Neural crest cell (in vitro differentiated cells): ENCODE results near the gene TRIM2. TPM values are rescaled to one million over a fixed set of nuclear protein-coding genes. Genes with fewer than 3 reads are reported as not detected.
A peak's percentile ranks its signal among the peaks of the same experiment; 100 is the strongest.

Experiments
- DNase-seq: peaks from one replicate; pipeline ENCODE4 v3.0.0; 2021; ENCODE audit warnings: low read depth, mixed read lengths, low spot score
- H3K27ac Mint-ChIP-seq: one replicate; pipeline ENCODE4 v1.8.0; 2021; ENCODE audit warnings: mild to moderate bottlenecking, mixed read lengths; ENCODE audit not compliant: unreplicated experiment
- H3K27me3 Mint-ChIP-seq: 2 replicates; pipeline ENCODE4 v1.8.0; 2021; ENCODE audit warnings: low read depth, mild to moderate bottlenecking, mixed read lengths
- H3K36me3 Mint-ChIP-seq: 2 replicates; pipeline ENCODE4 v1.8.0; 2021; ENCODE audit warnings: low read depth, mild to moderate bottlenecking, mixed read lengths
- H3K4me1 Mint-ChIP-seq: 2 replicates; pipeline ENCODE4 v1.8.0; 2021; ENCODE audit warnings: mixed read lengths
- H3K4me3 Mint-ChIP-seq: one replicate; pipeline ENCODE4 v1.8.0; 2021; ENCODE audit warnings: mild to moderate bottlenecking, mixed read lengths
- H3K9me3 Mint-ChIP-seq: 2 replicates; pipeline ENCODE4 v1.8.0; 2021; ENCODE audit warnings: mixed read lengths
- total RNA-seq: library from RNA; stranded (reverse); gene quantifications from 2 replicates; pipeline ENCODE4 v1.2.1, GENCODE V29; 2021
- TF ChIP-seq, protein P1 (sequence below): fragments of 200-600 bp; sonication (generic); conservative IDR thresholded peaks from 2 replicates; pipeline ENCODE4 v1.5.0; 2021; ENCODE audit warnings: antibody characterized with exemption, mild to moderate bottlenecking

Gene TRIM2
- total RNA-seq, 1 donor from 2014 or later = 105 TPM

DNA sequence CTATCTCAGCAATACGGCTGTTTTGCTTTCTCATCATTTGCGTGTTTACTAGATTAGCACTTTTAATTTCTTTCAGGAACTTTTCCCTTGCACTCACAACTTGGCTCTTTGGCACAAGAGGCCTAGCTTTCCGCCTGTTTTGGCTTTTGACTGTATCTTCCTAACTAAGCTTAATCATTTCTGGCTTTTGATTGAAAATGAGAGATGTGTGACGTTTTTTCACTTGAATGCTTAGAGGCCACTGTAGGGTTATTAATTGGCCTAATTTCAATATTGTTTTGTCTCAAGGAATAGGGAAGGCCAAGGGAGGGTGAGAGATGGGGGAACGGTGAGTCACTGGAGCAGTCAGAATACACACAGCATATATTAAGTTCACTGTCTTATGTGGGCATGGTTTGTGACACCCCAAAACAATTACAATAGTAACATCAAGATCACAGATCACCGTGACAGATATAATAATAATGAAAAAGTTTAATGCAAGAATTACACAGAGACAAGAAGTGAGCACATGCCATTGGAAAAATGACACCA, 167.5 kb downstream of the TRIM2 start:
- TF ChIP-seq, protein P1, sequence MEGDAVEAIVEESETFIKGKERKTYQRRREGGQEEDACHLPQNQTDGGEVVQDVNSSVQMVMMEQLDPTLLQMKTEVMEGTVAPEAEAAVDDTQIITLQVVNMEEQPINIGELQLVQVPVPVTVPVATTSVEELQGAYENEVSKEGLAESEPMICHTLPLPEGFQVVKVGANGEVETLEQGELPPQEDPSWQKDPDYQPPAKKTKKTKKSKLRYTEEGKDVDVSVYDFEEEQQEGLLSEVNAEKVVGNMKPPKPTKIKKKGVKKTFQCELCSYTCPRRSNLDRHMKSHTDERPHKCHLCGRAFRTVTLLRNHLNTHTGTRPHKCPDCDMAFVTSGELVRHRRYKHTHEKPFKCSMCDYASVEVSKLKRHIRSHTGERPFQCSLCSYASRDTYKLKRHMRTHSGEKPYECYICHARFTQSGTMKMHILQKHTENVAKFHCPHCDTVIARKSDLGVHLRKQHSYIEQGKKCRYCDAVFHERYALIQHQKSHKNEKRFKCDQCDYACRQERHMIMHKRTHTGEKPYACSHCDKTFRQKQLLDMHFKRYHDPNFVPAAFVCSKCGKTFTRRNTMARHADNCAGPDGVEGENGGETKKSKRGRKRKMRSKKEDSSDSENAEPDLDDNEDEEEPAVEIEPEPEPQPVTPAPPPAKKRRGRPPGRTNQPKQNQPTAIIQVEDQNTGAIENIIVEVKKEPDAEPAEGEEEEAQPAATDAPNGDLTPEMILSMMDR = no peak
- Mint-ChIP-seq H3K4me1 (no peaks in the 10 kb centered on the region), H3K27ac (no peak overlapping the region), H3K9me3 (peaks cover 18% of the 10 kb centered on the region), H3K27me3 (no peaks in the 10 kb centered on the region), H3K36me3 (peaks cover 48% of the 10 kb centered on the region), H3K4me3 (no peak overlapping the region)
- no peak for DNase-seq

DNA sequence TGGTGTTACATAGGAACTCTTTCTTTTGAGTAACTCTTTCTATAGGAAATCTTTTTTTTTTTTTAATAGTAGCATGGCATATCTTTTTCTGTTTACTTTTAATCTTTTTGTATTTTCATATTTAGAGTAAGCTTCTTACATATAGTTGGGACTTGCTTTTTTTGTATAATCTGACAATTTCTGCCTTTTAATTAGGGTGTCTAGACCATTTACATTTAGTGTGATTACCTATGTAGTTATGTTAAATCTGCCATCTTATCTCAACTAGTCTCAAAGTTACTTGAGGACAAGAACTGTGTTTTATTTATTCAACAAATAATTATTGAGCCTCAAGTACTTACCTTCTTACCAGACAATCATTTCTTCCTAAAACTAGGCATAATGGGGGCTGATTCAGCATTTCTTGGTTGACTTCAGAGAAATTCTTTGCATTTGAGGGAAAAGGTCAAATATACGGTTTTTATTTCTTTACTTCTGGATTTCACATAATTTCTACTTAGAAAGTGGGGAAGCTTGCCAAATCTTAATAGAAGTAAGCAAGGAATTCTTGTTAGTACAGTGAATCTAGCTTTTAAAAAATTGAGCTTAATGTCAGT, 168.8 kb downstream of the TRIM2 start:
- Mint-ChIP-seq H3K36me3 (peaks cover 42% of the 10 kb centered on the region), H3K27ac (no peak overlapping the region)

DNA sequence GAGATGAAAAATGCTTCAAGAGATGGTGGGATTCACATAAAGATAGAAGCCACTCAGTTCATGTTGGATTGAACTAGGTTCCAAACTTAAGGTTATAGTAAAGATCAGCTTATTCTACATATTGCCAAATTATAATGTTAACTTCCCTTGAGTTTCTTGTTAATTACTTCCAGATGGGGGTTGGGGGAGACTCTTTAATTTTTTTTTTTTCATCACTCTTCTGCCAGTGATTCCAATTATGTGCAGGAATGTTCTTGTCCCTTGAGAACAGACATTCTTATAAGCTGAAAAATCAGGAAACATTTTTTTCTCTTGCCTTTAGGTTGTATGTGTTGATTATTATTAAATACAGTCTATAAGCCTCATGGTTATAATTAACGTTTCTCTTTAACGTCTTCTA, 170.2 kb downstream of the TRIM2 start:
- no peak overlapping the region for H3K4me3 Mint-ChIP-seq
- peaks cover 38% of the 10 kb centered on the region for H3K36me3 Mint-ChIP-seq
- H3K27me3 Mint-ChIP-seq = no peaks in the 10 kb centered on the region
- no peak for DNase-seq
- no peak overlapping the region for H3K27ac Mint-ChIP-seq
- H3K4me1 Mint-ChIP-seq = no peaks in the 10 kb centered on the region
- TF ChIP-seq, protein P1 = no peak
- H3K9me3 Mint-ChIP-seq = peaks cover 18% of the 10 kb centered on the region

More for the DNA sequence above, 168.8 kb downstream of the TRIM2 start:
- peaks cover 18% of the 10 kb centered on the region for H3K9me3 Mint-ChIP-seq
- TF ChIP-seq, protein P1 = no peak
- no peaks in the 10 kb centered on the region for H3K4me1 Mint-ChIP-seq
- DNase-seq = no peak
- H3K27me3 Mint-ChIP-seq = no peaks in the 10 kb centered on the region
- H3K4me3 Mint-ChIP-seq = no peak overlapping the region

DNA sequence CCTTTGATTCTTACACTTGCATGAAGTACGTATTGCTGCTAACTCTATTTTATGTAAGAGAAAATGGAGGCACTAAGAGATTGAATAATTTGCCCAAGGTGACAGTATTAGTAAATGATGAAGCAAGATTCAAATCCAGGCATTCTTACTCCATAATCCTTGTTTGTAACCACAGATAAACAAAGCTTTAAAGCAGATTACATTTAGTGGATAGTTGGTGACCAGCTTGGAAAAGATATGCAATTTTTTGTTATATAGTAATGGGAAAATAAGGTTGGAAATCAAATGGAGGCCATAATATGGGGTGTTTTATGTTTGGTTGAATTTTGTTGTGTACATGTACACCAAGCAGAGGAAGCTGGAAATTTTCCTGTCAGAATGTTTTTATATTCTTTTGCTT, 171.1 kb downstream of the TRIM2 start:
- Mint-ChIP-seq H3K36me3 (peaks cover 38% of the 10 kb centered on the region), H3K27ac (no peak overlapping the region), H3K4me1 (no peaks in the 10 kb centered on the region), H3K27me3 (no peaks in the 10 kb centered on the region), H3K4me3 (no peak overlapping the region), H3K9me3 (peaks cover 18% of the 10 kb centered on the region)
- TF ChIP-seq, protein P1 = no peak
- DNase-seq = no peak

DNA sequence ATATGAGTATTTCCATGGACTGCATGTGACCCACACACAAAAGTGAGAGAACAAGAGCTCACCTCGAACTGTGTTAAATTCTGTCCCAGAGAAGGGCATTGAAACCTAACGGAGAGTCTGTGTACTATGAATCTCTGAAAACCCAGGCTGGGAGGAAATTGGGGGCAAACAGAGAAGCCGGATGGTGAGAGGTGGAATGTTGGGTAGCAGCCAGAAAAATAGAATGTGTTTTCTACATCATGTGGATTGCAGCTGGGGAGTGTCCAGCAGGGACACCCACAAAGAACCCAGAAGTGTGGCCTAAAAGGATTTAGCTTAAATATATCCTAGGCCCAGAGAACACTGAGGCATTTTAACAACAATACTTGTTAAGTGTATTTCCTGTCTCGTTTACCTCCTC, 178.9 kb downstream of the TRIM2 start:
- no peak overlapping the region for H3K4me3 Mint-ChIP-seq
- no peaks in the 10 kb centered on the region for H3K4me1 Mint-ChIP-seq
- no peaks in the 10 kb centered on the region for H3K27me3 Mint-ChIP-seq
- no peaks in the 10 kb centered on the region for H3K9me3 Mint-ChIP-seq
- TF ChIP-seq, protein P1 = no peak
- peaks cover 15% of the 10 kb centered on the region for H3K36me3 Mint-ChIP-seq
- no peak for DNase-seq
- H3K27ac Mint-ChIP-seq = peak overlapping the region; percentile 66
